Upper lobe of left lung (tissue), 4 donors: ENCODE results near the gene MYZAP.

Experiments
- CTCF ChIP-seq, 6 experiments: fragments of 450-650 bp in 4 of 6; fragments of 200-600 bp in 2 of 6; sonication (generic) in 2 of 6; IDR thresholded peaks; one replicate each; pipeline ENCODE4 v1.5.1; 2016 to 2019; ENCODE audit warnings: antibody characterized with exemption in 6 of 6
- POLR2A ChIP-seq, 4 donors: fragments of 450-650 bp; IDR thresholded peaks; one replicate each; pipeline ENCODE4 v1.5.1; 2016 to 2017; ENCODE audit warnings: antibody characterized with exemption in 4 of 4, mild to moderate bottlenecking in 2 of 4

DNA sequence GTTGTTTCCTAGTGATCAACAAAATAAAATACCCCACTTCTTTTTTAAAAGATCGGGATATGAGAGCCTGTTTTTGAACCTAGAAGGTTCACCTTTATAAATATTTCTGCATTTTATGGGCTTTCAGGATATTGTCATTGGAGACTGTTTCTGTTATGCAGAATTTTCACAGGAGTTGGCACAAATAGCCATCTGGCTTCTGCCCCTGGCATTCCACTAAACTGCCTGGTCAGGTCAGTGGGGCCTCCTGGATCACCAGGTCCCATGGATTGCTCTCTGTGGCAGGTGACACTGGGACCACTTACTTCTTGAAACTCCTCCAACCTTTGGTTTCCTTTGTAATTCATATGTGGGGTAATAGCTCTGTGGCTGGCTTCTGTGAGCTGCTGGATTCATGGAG, 89.3 kb downstream of the MYZAP start:
- TF ChIP-seq POLR2A (IDR thresholded peaks at IDR 0.05) (no peak), CTCF (IDR thresholded peaks at IDR 0.05) (no peak)
